ENCODE results near the gene MARF1. TPM values are rescaled to one million over a fixed set of nuclear protein-coding genes. Genes with fewer than 3 reads are reported as not detected.
A peak's percentile ranks its signal among the peaks of the same experiment; 100 is the strongest.

The MARF1 gene
- total and polyA plus RNA-seq, 9 of the 15 experiments (the other 6 are each of a cell fraction or from before 2014, with no cell fraction given) = 4.7 to 33.2 (median 11.7) TPM

- peak; percentile 87 for TF ChIP-seq MGA (IDR thresholded peaks at IDR 0.05)
- peak; percentile 98 for TF ChIP-seq L3MBTL2 (IDR thresholded peaks at IDR 0.05)
- TF ChIP-seq LARP7 (IDR thresholded peaks at IDR 0.05) = peak; percentile 90; the same call in 1 of the 2 replicates
- TF ChIP-seq ATF1 (CRISPR knock-in tag; IDR thresholded peaks at IDR 0.05) = no peak
- peak; percentile 65 for TF ChIP-seq ATF1 (tag; IDR thresholded peaks at IDR 0.05)
- 0 out of 2 replicates have a peak, but pooled peaks have one; percentile 67 for TF ChIP-seq POLR2A (conservative IDR thresholded peaks at IDR 0.05)
- peak; percentile 48 to 69 for TF ChIP-seq MAZ (CRISPR knock-in tag; conservative IDR thresholded peaks at IDR 0.05 in 1 of 2, IDR thresholded peaks at IDR 0.05 in 1 of 2)
- peak; percentile 38; the same call in 1 of the 2 replicates for TF ChIP-seq ATF7 (IDR thresholded peaks at IDR 0.05)
- TF ChIP-seq NONO (IDR thresholded peaks at IDR 0.05; ENCODE audit: low read depth in 2 of 2, low read length in 1 of 2) = 0 out of 4 replicates have a peak, but pooled peaks have one; percentile 37 to 54
- TF ChIP-seq KDM5B (IDR thresholded peaks at IDR 0.05; ENCODE audit: insufficient replicate concordance, low read depth, low read length) = peak; percentile 52
- TF ChIP-seq YY1 (IDR thresholded peaks at IDR 0.05; ENCODE audit: borderline replicate concordance in 1 of 3, control insufficient read depth in 1 of 3, extremely low read depth in 1 of 3, insufficient read depth in 3 of 3, insufficient read length in 1 of 3, insufficient replicate concordance in 2 of 3, low read depth in 1 of 3, low read length in 2 of 3) = peak in 1 of 3 experiments; percentile 55
- peak in 1 of 2 experiments; percentile 64; a peak in 3 of 4 replicates for TF ChIP-seq UBTF (IDR thresholded peaks at IDR 0.05; ENCODE audit: borderline replicate concordance in 1 of 2, low read depth in 2 of 2, low read length in 2 of 2)
- peak; percentile 49; the same call in 1 of the 2 replicates for TF ChIP-seq ZBTB1 (CRISPR knock-in tag; IDR thresholded peaks at IDR 0.05; ENCODE audit: borderline replicate concordance, low read depth)
Measured at GRCh38 chr16:15650019-15650697, 7.2 kb upstream of the MARF1 start, which contains the start of gene NDE1 (continued).
